B cell (primary cell): Measurements from ENCODE around the gene COL5A2. TPM values are rescaled to one million over a fixed set of nuclear protein-coding genes. Genes with fewer than 3 reads are reported as not detected.

Source experiments
- ATAC-seq: fragments of 200-7000 bp; cut with Tn5 transposase; one replicate; pipeline ENCODE4 v1.10.0; 2021; ENCODE audit warnings: low read depth, mild to moderate bottlenecking, moderate number of reproducible peaks, moderate library complexity
- CTCF ChIA-PET: fragments of 350-600 bp; sonication (Branson Sonifier 250); formaldehyde crosslinking; loops from one replicate; lab custom pipeline; 2021; ENCODE audit warnings: antibody characterized with exemption, inconsistent platforms; lab: Charles Lee
- POLR2A ChIA-PET: fragments of 350-600 bp; sonication (Branson Sonifier 250); formaldehyde crosslinking; loops from one replicate; lab custom pipeline; 2021; ENCODE audit warnings: antibody characterized with exemption; lab: Charles Lee
- DNase-seq: peaks from one replicate; pipeline ENCODE4 v3.0.0; 2013
- H2AFZ ChIP-seq: 2 replicates; pipeline ENCODE4 v1.6.1; 2012; ENCODE audit warnings: mild to moderate bottlenecking, low read depth, low read length; ENCODE audit not compliant: insufficient read depth, poor library complexity, severe bottlenecking
- H3K27ac ChIP-seq, 2 donors: 1 replicate in 1 of 2; 2 replicates in 1 of 2; pipeline ENCODE4 v1.5.1; 2012 to 2013; ENCODE audit warnings: low read length in 2 of 2, mild to moderate bottlenecking in 2 of 2, moderate library complexity in 1 of 2
- H3K27me3 ChIP-seq, 4 experiments: fragments of 200-600 bp in 1 of 4; sonication (generic) in 1 of 4; replicated peaks in 1 of 4; 1 replicate in 2 of 4; 2 replicates in 2 of 4; pipeline versions ENCODE4 v1.6.1 to v1.7.0; 2013 to 2016; ENCODE audit warnings: low read length in 3 of 4, mild to moderate bottlenecking in 2 of 4, mixed read lengths in 1 of 4, moderate library complexity in 1 of 4; ENCODE audit not compliant: insufficient read depth in 4 of 4, control insufficient read depth in 3 of 4; ENCODE audit errors: control extremely low read depth in 1 of 4
- H3K36me3 ChIP-seq, 2 experiments: replicated peaks in 1 of 2; 1 replicate in 1 of 2; 2 replicates in 1 of 2; pipeline versions ENCODE4 v1.6.1 to v1.7.1; 2013; ENCODE audit warnings: low read length in 1 of 2; ENCODE audit not compliant: insufficient read depth in 2 of 2, control insufficient read depth in 1 of 2; ENCODE audit errors: control extremely low read depth in 1 of 2, extremely low read depth in 1 of 2
- H3K4me1 ChIP-seq, 2 donors: fragments of 200-600 bp in 1 of 2; sonication (generic) in 1 of 2; 1 replicate in 1 of 2; 2 replicates in 1 of 2; pipeline versions ENCODE4 v1.5.1 to v1.6.1; 2013 to 2017; ENCODE audit warnings: low read length in 2 of 2; ENCODE audit not compliant: control insufficient read depth in 2 of 2, insufficient read depth in 2 of 2
- H3K4me2 ChIP-seq: replicated peaks from 2 replicates; pipeline ENCODE3; 2012; ENCODE audit warnings: mild to moderate bottlenecking, low read depth, low read length; ENCODE audit not compliant: poor library complexity, severe bottlenecking
- H3K4me3 ChIP-seq, 5 experiments: fragments of 200-600 bp in 1 of 5; sonication (generic) in 1 of 5; 1 replicate in 3 of 5; 2 replicates in 2 of 5; pipeline versions ENCODE4 v1.5.1 to v1.7.0; 2011 to 2016; ENCODE audit warnings: low read length in 4 of 5, mild to moderate bottlenecking in 4 of 5, low read depth in 2 of 5, control low read depth in 1 of 5, moderate library complexity in 1 of 5; ENCODE audit not compliant: insufficient read depth in 1 of 5; ENCODE audit errors: control extremely low read depth in 1 of 5, extremely low read depth in 1 of 5
- H3K79me2 ChIP-seq: fragments of 200-600 bp; sonication (generic); one replicate; pipeline ENCODE4 v1.6.0; 2016; ENCODE audit warnings: low read length; ENCODE audit not compliant: control insufficient read depth, insufficient read depth
- H3K9ac ChIP-seq: fragments of 200-600 bp; sonication (generic); 2 replicates; pipeline ENCODE4 v1.6.1; 2017; ENCODE audit warnings: mild to moderate bottlenecking, low read length, moderate library complexity
- H3K9me3 ChIP-seq, 3 donors: one replicate each; pipeline versions ENCODE4 v1.6.1 to v1.7.1; 2013; ENCODE audit warnings: low read length in 2 of 3; ENCODE audit not compliant: control insufficient read depth in 2 of 3, insufficient read depth in 1 of 3; ENCODE audit errors: control extremely low read depth in 1 of 3
- H4K20me1 ChIP-seq: 2 replicates; pipeline ENCODE4 v1.6.0; 2012; ENCODE audit warnings: mild to moderate bottlenecking, low read length; ENCODE audit not compliant: insufficient read depth, control insufficient read depth, poor library complexity, severe bottlenecking
- H3K27ac Mint-ChIP-seq: one replicate; pipeline ENCODE4 v1.8.0; 2021; ENCODE audit warnings: mixed read lengths
- H3K27me3 Mint-ChIP-seq: one replicate; pipeline ENCODE4 v1.8.0; 2021; ENCODE audit warnings: mixed read lengths
- H3K4me1 Mint-ChIP-seq: one replicate; pipeline ENCODE4 v1.8.0; 2021; ENCODE audit warnings: mixed read lengths
- H3K4me3 Mint-ChIP-seq: one replicate; pipeline ENCODE4 v1.8.0; 2021; ENCODE audit warnings: mixed read lengths
- H3K9me3 Mint-ChIP-seq: one replicate; pipeline ENCODE4 v1.8.0; 2022; ENCODE audit warnings: mixed read lengths; ENCODE audit not compliant: insufficient read depth
- CTCF ChIP-seq: fragments of 200-600 bp; IDR thresholded peaks from one replicate; pipeline ENCODE4 v1.8.0; 2022; ENCODE audit warnings: antibody characterized with exemption, mild to moderate bottlenecking
- EZH2 ChIP-seq: IDR thresholded peaks from 2 replicates; pipeline ENCODE4 v1.6.1; 2012; ENCODE audit warnings: borderline replicate concordance, low read depth, mild to moderate bottlenecking, moderate library complexity, low read length; ENCODE audit not compliant: insufficient read depth, poor library complexity, severe bottlenecking
- WGBS: methylation state at CpG from one replicate; pipeline ENCODE4 v1.1.5; 2013; ENCODE audit warnings: missing lambda C conversion rate; ENCODE audit not compliant: insufficient coverage; 5-methylcytosine and 5-hydroxymethylcytosine counted together
- intact Hi-C: fragments of 100-400 bp; cut with micrococcal nuclease; formaldehyde crosslinking; loops from one replicate; pipeline ENCODE4 v1.10.0; 2022
- polyA plus RNA-seq: library from polyadenylated mRNA; depleted of rRNA; stranded (reverse); fragments of >200 nt; gene quantifications from 2 replicates; pipeline ENCODE4 v1.2.3, GENCODE V29; 2012
- total RNA-seq, 2 donors: library from RNA; stranded (reverse); fragments of 120-200 nt in 1 of 2; gene quantifications; 1 replicate in 1 of 2; 2 replicates in 1 of 2; pipeline versions ENCODE4 v1.2.3 to v1.2.4, GENCODE V29; 2013 to 2022

Gene COL5A2
- total and polyA plus RNA-seq, 2 donors (not counting 1 experiment from before 2014, with no cell fraction given), result 0.44 to 0.45 TPM

GRCh38 chr2:189146553-189146952, 33.0 kb downstream of the COL5A2 start:
- ATAC-seq (no peak), DNase-seq (no peak)
- TF ChIP-seq CTCF (no peak), EZH2 (no peak)
- ChIA-PET CTCF (no interaction called here), POLR2A (no interaction called here)
- H2AFZ ChIP-seq, result no peak overlapping the region
- no peak overlapping the region for H3K9ac ChIP-seq
- Mint-ChIP-seq H3K27me3 (no peaks in the 10 kb centered on the region), H3K4me3 (no peak overlapping the region), H3K27ac (no peak overlapping the region), H3K4me1 (no peaks in the 10 kb centered on the region), H3K9me3 (no peaks in the 10 kb centered on the region)
- intact Hi-C loops, result no loop called here
- no peaks in the 10 kb centered on the region for H4K20me1 ChIP-seq
- H3K4me1 ChIP-seq, result no peaks in the 10 kb centered on the region
- H3K27me3 ChIP-seq, result no peaks in the 10 kb centered on the region
- no peak overlapping the region for H3K27ac ChIP-seq
- H3K9me3 ChIP-seq, result no peaks in the 10 kb centered on the region
- no peaks in the 10 kb centered on the region for H3K36me3 ChIP-seq
- WGBS, result no CpG with 5 or more reads among the region's 2 CpGs
- no peak overlapping the region for H3K4me3 ChIP-seq
- H3K4me2 ChIP-seq, result no peak overlapping the region
- no peaks in the 10 kb centered on the region for H3K79me2 ChIP-seq

GRCh38 chr2:189144700-189145211, 34.8 kb downstream of the COL5A2 start:
- intact Hi-C loops, result no loop called here
- no peaks in the 10 kb centered on the region for H3K27me3 ChIP-seq
- CTCF ChIA-PET, result no interaction called here

More at GRCh38 chr2:189144700-189145211, 34.8 kb downstream of the COL5A2 start:
- ATAC-seq (no peak), DNase-seq (no peak)
- Histone ChIP-seq H3K27ac (no peak overlapping the region), H3K79me2 (no peaks in the 10 kb centered on the region), H3K9ac (no peak overlapping the region), H2AFZ (no peak overlapping the region), H3K9me3 (no peaks in the 10 kb centered on the region), H3K4me3 (no peak overlapping the region), H4K20me1 (no peaks in the 10 kb centered on the region), H3K4me1 (no peaks in the 10 kb centered on the region), H3K4me2 (no peak overlapping the region), H3K36me3 (no peaks in the 10 kb centered on the region)
- Mint-ChIP-seq H3K27ac (no peak overlapping the region), H3K9me3 (no peaks in the 10 kb centered on the region), H3K4me1 (no peaks in the 10 kb centered on the region), H3K4me3 (no peak overlapping the region), H3K27me3 (no peaks in the 10 kb centered on the region)
- 60% methylated on average over 1 of the region's 3 CpGs for WGBS
- TF ChIP-seq CTCF (no peak), EZH2 (no peak)
- POLR2A ChIA-PET, result no interaction called here
